ENCODE results near the gene TMEM190.

DNA sequence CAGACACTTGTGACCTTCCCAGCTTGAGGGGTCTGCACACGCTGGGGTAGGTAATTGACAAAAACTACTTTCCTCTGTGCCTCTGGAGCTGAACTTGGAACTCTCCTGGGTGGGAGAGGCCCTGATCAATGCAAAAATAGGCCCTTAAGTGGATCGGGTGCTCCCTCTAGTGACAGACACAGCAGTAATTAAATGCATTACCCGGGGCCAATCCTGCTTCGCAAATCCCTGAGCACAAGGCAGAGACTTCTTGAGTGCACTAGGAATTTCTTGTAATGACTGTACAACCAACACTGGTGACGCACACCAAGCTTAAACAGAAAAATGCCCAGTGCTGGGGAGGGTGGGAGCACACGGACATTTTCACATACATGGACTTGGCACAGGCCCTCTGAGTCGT, 41.6 kb downstream of the TMEM190 start:
- no peak for TF ChIP-seq TCF7L2 (IDR thresholded peaks at IDR 0.05; ENCODE audit: borderline replicate concordance, low read depth, low read length)
- TF ChIP-seq, protein P1, sequence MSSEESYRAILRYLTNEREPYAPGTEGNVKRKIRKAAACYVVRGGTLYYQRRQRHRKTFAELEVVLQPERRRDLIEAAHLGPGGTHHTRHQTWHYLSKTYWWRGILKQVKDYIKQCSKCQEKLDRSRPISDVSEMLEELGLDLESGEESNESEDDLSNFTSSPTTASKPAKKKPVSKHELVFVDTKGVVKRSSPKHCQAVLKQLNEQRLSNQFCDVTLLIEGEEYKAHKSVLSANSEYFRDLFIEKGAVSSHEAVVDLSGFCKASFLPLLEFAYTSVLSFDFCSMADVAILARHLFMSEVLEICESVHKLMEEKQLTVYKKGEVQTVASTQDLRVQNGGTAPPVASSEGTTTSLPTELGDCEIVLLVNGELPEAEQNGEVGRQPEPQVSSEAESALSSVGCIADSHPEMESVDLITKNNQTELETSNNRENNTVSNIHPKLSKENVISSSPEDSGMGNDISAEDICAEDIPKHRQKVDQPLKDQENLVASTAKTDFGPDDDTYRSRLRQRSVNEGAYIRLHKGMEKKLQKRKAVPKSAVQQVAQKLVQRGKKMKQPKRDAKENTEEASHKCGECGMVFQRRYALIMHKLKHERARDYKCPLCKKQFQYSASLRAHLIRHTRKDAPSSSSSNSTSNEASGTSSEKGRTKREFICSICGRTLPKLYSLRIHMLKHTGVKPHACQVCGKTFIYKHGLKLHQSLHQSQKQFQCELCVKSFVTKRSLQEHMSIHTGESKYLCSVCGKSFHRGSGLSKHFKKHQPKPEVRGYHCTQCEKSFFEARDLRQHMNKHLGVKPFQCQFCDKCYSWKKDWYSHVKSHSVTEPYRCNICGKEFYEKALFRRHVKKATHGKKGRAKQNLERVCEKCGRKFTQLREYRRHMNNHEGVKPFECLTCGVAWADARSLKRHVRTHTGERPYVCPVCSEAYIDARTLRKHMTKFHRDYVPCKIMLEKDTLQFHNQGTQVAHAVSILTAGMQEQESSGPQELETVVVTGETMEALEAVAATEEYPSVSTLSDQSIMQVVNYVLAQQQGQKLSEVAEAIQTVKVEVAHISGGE (tag by site-specific recombination; conservative IDR thresholded peaks at IDR 0.05; ENCODE audit: low read depth) = no peak
- TF ChIP-seq, protein P2, sequence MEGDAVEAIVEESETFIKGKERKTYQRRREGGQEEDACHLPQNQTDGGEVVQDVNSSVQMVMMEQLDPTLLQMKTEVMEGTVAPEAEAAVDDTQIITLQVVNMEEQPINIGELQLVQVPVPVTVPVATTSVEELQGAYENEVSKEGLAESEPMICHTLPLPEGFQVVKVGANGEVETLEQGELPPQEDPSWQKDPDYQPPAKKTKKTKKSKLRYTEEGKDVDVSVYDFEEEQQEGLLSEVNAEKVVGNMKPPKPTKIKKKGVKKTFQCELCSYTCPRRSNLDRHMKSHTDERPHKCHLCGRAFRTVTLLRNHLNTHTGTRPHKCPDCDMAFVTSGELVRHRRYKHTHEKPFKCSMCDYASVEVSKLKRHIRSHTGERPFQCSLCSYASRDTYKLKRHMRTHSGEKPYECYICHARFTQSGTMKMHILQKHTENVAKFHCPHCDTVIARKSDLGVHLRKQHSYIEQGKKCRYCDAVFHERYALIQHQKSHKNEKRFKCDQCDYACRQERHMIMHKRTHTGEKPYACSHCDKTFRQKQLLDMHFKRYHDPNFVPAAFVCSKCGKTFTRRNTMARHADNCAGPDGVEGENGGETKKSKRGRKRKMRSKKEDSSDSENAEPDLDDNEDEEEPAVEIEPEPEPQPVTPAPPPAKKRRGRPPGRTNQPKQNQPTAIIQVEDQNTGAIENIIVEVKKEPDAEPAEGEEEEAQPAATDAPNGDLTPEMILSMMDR (tag by site-specific recombination; IDR thresholded peaks at IDR 0.05) = peak; percentile 61
- TF ChIP-seq, protein P3, sequence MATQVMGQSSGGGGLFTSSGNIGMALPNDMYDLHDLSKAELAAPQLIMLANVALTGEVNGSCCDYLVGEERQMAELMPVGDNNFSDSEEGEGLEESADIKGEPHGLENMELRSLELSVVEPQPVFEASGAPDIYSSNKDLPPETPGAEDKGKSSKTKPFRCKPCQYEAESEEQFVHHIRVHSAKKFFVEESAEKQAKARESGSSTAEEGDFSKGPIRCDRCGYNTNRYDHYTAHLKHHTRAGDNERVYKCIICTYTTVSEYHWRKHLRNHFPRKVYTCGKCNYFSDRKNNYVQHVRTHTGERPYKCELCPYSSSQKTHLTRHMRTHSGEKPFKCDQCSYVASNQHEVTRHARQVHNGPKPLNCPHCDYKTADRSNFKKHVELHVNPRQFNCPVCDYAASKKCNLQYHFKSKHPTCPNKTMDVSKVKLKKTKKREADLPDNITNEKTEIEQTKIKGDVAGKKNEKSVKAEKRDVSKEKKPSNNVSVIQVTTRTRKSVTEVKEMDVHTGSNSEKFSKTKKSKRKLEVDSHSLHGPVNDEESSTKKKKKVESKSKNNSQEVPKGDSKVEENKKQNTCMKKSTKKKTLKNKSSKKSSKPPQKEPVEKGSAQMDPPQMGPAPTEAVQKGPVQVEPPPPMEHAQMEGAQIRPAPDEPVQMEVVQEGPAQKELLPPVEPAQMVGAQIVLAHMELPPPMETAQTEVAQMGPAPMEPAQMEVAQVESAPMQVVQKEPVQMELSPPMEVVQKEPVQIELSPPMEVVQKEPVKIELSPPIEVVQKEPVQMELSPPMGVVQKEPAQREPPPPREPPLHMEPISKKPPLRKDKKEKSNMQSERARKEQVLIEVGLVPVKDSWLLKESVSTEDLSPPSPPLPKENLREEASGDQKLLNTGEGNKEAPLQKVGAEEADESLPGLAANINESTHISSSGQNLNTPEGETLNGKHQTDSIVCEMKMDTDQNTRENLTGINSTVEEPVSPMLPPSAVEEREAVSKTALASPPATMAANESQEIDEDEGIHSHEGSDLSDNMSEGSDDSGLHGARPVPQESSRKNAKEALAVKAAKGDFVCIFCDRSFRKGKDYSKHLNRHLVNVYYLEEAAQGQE (tag by site-specific recombination; IDR thresholded peaks at IDR 0.05) = no peak
- TF ChIP-seq, protein P4, sequence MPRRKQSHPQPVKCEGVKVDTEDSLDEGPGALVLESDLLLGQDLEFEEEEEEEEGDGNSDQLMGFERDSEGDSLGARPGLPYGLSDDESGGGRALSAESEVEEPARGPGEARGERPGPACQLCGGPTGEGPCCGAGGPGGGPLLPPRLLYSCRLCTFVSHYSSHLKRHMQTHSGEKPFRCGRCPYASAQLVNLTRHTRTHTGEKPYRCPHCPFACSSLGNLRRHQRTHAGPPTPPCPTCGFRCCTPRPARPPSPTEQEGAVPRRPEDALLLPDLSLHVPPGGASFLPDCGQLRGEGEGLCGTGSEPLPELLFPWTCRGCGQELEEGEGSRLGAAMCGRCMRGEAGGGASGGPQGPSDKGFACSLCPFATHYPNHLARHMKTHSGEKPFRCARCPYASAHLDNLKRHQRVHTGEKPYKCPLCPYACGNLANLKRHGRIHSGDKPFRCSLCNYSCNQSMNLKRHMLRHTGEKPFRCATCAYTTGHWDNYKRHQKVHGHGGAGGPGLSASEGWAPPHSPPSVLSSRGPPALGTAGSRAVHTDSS (tag by site-specific recombination; IDR thresholded peaks at IDR 0.05) = no peak
- TF ChIP-seq YY1 (tag by site-specific recombination; IDR thresholded peaks at IDR 0.05) = no peak
- TF ChIP-seq, protein P5, sequence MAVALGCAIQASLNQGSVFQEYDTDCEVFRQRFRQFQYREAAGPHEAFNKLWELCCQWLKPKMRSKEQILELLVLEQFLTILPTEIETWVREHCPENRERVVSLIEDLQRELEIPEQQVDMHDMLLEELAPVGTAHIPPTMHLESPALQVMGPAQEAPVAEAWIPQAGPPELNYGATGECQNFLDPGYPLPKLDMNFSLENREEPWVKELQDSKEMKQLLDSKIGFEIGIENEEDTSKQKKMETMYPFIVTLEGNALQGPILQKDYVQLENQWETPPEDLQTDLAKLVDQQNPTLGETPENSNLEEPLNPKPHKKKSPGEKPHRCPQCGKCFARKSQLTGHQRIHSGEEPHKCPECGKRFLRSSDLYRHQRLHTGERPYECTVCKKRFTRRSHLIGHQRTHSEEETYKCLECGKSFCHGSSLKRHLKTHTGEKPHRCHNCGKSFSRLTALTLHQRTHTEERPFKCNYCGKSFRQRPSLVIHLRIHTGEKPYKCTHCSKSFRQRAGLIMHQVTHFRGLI (tag by site-specific recombination; IDR thresholded peaks at IDR 0.05) = no peak
- no peak for TF ChIP-seq ZNF394 (tag by site-specific recombination; IDR thresholded peaks at IDR 0.05; ENCODE audit: borderline replicate concordance)

All from HEK293 (cell line).